Activated CD4-positive, CD25-positive, alpha-beta regulatory T cell treated with anti-CD3 and anti-CD28 coated beads, Interleukin-2, amount 50 U/mL, for 16 hours (primary cell): ENCODE results near the gene KIF26A.

ENCODE experiments used
- DNase-seq: peaks from one replicate; pipeline ENCODE4 v3.0.0-alpha.2; 2020; ENCODE audit warnings: low read depth, low spot score

The KIF26A gene

GRCh38 chr14:104101086-104101621 lies 37.2 kb upstream of the KIF26A start:
- DNase-seq: no peak

GRCh38 chr14:104101651-104102281 lies 36.6 kb upstream of the KIF26A start:
- DNase-seq: no peak

- DNase-seq: no peak
Observed at GRCh38 chr14:104102282-104102914, 36.0 kb upstream of the KIF26A start.

- no peak for DNase-seq
Observed at GRCh38 chr14:104103061-104103445, 35.3 kb upstream of the KIF26A start.

GRCh38 chr14:104103446-104104075 lies 34.8 kb upstream of the KIF26A start:
- DNase-seq: no peak

- no peak for DNase-seq
Observed at GRCh38 chr14:104104076-104104901, 34.1 kb upstream of the KIF26A start.

- DNase-seq: no peak
Observed at GRCh38 chr14:104105071-104105821, 33.1 kb upstream of the KIF26A start.

GRCh38 chr14:104105822-104106470 lies 32.4 kb upstream of the KIF26A start:
- no peak for DNase-seq

- no peak for DNase-seq
Observed at GRCh38 chr14:104106471-104106991, 31.9 kb upstream of the KIF26A start.

GRCh38 chr14:104107101-104107581 lies 31.2 kb upstream of the KIF26A start:
- no peak for DNase-seq

GRCh38 chr14:104107611-104108569 lies 30.5 kb upstream of the KIF26A start:
- no peak for DNase-seq

GRCh38 chr14:104108570-104109541 lies 29.5 kb upstream of the KIF26A start:
- no peak for DNase-seq

- no peak for DNase-seq
Observed at GRCh38 chr14:104109731-104110361, 28.5 kb upstream of the KIF26A start.

GRCh38 chr14:104110491-104111209 lies 27.7 kb upstream of the KIF26A start:
- DNase-seq: no peak

- DNase-seq: no peak
Observed at GRCh38 chr14:104111301-104112112, 26.9 kb upstream of the KIF26A start.

- no peak for DNase-seq
Observed at GRCh38 chr14:104112113-104112505, 26.3 kb upstream of the KIF26A start.
